ENCODE data around the gene MOV10L1.
A peak's percentile ranks its signal among the peaks of the same experiment; 100 is the strongest.
"Not testable (repeated sequence)": the region's sequence is repeated elsewhere in the genome, so short reads cannot be mapped to it uniquely, and the experiment has no call there.

The MOV10L1 gene

DNA sequence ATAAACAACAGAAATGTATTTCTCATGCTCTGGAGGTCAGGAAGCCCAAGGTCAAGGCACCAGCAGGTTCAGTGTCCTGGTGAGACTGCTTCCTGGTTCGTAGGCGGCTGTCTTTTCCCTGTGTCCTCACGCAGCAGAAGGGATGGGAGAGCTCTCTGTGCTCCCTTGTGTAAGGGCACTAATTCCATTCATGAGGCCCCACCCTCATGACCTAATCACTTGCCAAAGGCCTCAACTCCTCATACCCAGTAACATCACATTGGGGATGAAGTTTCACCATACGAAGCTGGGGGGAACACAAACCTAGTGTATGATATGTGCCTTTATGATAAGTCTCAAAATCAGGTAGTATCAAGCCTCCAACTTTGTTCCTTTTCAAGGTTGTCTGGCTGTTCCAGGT lies 42.1 kb downstream of the MOV10L1 start:
- DNase-seq (ENCODE audit: low read depth in 2 of 3, low spot score in 2 of 3) = no peak

DNA sequence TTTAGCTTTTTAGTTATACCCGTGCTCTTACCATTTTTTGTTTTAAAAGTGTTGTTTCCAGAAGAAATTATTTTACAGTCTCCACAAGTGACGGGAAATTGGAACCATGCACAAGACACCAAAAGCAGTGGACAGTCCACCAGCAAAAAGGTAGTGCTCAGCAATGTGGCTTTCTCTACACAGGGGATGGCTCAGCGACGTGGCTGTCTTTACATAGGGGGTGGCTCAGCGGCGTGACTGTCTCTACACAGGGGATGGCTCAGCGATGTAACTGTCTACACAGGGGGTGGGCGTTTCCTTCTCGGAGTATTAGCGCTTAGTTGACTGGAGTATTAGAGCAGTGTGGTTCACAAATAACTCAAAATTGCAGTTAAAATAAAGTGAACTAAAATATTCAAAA lies 44.7 kb downstream of the MOV10L1 start:
- DNase-seq (ENCODE audit: low read depth in 2 of 3, low spot score in 2 of 3) = no peak

DNA sequence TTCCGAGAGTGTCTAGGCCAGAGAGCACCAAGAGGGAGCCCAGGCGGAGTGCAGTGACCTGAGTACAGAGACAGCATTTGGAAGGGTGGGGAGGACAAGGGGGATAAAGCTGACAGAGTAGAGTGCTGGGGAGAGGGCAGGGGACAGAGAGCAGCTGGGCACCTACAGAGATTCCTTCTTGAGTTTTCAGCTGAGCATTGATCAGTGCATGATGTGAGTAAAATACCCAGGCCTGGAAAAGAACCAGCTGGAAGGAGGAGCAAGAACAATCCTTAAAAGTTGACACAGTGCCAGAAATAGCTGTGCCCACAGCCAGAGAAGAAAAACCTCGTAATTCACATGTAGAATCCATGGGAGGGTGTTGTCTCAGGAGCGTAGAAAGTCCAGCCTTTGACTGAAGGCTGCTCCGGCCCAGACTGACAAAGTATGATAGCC lies 46.8 kb downstream of the MOV10L1 start:
- no peak for DNase-seq (ENCODE audit: low read depth in 2 of 3, low spot score in 2 of 3)

DNA sequence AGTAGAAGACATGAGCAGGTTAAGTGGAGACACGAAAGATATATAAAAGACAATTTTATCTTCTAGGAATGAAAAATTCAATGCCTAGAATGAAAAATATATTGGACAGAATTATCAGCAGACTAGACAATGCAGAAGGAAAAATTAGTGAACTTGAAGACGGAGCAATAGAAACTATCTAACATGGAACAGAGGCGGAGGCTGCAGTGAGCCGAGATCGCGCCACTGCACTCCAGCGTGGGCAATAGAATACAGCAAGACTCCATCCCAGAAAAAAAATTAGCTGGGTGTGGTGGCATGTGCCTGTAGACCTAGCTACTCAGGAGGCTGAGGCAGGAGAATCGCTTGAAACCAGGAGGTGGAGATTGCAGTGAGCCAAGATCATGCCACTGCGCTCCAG lies 47.5 kb downstream of the MOV10L1 start:
- DNase-seq (ENCODE audit: low read depth in 2 of 3, low spot score in 2 of 3) = not testable (repeated sequence)

DNA sequence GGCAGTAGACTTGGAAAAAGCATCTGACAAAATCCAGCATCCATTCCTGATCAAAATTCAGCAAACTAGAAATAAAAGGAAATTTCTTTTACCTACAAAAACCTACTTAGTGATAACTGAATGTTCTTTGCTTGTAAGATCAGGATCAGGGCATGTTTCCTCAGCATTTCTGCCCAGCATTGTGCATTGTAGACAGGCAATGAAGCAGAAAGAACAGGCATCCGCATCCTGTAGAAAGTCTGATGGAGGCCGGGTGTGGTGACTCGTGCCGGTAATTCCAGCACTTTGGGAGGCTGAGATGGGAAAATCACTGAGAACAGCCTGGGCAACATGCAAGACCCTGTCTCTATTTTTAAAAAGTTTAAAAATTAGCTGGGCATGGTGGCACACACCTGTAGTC lies 48.2 kb downstream of the MOV10L1 start:
- DNase-seq (ENCODE audit: low read depth in 2 of 3, low spot score in 2 of 3) = no peak

DNA sequence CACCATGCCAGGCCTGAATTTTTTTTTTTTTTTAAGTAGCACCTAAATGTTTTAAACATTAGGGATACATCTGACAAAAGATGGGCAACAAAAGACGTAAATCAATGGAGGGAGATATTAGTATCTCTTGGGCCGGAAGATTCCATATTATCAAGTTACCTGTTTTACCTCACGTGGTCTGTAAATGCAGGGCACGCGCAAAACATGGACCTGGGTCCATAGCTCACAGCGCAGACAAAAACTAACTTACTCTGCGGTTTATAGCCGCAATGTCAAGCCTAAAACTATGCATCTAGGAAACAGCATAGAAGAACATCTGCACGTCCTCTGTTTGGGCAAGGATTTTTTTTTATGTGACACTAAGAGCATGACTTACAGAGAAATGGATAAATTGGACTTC lies 49.2 kb downstream of the MOV10L1 start:
- no peak for DNase-seq (ENCODE audit: low read depth in 2 of 3, low spot score in 2 of 3)

DNA sequence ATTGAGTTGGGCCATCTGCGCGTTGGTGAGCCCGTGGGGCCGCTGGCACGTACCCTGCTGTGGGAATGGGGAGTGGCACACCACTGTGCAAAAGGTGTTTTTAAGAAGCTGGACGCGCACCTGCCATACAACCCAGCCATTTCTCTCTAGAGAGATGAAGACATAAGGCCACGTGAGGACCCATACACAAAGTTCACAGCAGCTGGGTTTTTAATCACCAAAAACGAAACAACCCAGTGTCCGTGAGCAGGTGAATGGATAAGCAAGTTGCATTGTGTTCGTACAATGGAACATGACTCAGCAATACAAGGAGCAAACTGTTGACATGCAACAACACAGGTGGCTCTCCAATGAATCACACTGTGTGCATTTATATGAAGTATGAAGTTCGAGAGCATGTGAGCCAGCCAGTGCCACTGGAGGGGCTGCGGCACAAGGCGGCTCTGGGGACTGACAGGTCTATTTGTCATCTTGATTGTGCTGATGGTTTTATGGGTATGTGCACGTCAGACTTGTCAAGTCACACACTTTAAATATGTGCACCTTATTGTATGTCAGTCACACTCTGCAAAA lies 50.1 kb downstream of the MOV10L1 start:
- DNase-seq (ENCODE audit: low read depth in 2 of 3, low spot score in 2 of 3) = no peak

DNA sequence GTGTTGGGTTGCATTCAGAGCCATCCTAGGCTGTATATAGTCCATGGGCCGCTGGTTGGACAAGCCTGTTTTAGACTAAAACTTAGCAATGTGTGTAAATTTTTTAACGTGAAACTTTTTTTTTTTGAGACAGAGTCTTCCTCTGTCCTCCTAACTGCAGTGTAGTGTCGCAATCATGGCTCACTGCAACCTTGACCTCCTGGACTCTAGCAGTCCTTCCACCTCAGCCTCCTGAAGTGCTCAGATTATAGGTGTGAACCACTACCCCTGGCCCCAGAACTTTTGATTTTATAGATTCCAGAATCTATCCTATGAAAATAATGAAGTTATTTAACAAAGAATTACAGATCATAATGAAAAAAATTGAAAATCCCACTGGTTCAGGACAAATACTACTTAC lies 50.8 kb downstream of the MOV10L1 start:
- no peak for DNase-seq (ENCODE audit: low read depth in 2 of 3, low spot score in 2 of 3)

DNA sequence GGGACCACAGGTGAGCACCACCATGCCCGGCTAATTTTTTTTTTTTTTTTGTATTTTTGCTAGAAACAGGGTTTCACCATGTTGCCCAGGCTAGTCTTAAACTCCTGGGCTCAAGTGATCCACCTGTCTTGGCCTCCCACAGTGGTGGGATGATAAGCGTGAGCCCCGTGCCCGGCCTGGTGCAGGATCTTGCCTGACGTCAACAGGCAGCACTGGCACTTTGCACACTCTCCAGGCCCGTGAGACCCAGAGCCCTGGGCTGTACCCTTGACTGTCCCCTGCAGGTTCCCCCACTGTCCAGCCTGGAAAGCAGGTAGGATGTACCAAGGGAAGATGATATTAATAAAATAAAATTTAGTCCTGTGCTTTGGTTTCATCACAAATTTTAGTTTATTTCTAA lies 51.7 kb downstream of the MOV10L1 start:
- no peak for DNase-seq (ENCODE audit: low read depth in 2 of 3, low spot score in 2 of 3)

DNA sequence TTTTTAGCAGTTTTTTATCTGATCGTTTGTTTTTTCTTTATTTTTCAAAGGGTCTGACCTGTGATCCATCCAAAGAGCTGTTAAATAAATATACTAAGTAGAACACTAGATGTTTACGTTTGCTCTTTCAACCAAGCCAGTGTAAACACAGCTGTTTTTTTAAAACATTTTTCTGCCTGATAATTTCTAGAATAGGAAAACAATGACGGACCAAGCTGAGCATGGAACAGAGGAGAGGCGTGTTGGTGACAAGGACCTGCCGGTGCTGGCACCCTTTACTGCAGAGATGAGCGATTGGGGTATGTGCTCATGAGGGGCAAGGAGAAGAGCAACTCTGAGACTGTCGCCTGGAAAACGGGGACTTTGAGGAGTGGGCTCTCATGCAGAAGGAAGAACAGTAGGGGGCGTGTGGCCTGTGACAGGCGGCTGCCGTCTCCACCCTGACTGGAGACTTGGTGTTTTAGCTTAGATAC lies 52.1 kb downstream of the MOV10L1 start:
- no peak for DNase-seq (ENCODE audit: low read depth in 2 of 3, low spot score in 2 of 3)

DNA sequence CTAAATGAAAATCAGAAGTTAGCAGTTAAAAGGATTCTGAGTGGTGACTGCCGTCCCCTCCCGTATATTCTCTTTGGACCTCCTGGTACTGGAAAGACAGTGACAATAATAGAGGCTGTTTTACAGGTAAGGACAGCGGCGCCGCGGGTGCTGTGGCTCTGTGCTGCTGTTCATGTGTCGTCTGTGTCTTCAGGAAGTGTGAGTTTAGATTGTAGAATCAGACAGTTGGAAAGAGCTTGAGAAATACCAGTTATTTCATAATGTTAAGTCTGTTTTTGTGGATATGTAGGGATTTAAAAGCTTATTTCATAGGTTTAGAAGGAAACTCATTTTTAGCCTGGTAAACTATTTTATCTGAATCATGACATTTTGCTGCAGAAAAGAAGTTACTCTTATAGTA lies 53.3 kb downstream of the MOV10L1 start:
- no peak for DNase-seq (ENCODE audit: low read depth in 2 of 3, low spot score in 2 of 3)

DNA sequence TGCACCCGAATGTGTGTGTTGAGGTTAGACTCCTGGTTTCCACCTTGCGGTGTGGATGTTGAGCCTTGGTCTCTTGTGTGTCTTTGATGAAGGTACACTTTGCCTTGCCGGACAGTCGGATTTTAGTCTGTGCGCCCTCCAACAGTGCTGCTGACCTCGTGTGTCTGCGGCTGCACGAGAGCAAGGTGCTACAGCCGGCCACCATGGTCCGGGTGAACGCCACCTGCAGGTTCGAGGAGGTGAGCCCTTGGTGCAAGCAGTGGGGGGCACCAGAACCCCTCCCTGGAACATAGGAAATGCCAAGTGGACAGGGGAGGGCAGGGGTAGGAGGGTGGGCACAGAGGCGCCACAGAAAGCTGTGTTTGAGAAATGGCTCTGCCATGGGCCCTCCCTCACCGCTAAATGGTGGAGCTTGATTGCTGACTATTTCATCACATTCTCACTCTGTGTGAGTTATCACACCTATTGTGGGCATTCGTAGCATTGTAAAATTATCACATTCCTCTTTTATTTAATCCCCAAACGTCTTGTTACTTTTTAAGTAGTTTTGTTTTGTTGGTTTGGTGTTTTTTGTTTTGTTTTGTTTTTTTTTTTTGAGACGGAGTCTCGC lies 54.3 kb downstream of the MOV10L1 start:
- DNase-seq (ENCODE audit: low read depth in 2 of 3, low spot score in 2 of 3) = no peak

DNA sequence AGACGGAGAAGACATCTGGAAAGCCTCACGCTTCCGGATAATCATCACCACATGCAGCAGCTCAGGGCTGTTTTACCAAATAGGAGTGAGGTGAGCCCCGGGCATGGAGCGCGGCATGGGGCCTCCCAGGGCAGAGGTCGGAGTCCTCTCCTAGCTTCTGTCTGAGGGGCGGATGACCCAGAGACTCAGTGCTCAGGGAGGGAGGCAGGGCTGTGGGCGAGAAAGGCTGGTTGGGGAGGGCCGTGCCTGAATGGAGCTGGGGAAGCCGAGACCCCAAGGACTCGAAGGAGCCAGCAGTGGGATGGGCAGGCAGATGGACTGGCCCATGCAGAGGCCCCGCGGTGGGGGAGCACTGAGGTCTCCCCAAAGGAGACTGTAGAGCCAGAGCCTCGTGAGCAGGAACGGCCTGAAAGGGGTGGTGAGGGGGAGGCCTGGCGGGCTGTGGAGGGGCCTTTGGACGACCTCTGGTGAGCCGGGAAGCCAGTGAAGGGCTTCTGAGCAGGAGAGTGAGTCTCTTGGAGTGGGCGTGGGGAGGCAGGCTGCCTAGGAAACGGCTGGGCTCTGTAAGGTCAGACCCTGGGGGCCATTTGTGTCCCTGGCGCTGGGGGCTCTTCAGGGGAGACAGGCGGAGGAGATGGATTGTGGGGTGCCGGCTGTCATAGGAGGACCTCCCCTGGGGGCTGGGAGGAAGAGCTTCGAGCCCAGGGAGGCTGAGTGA lies 56.1 kb downstream of the MOV10L1 start:
- no peak for DNase-seq (ENCODE audit: low read depth in 2 of 3, low spot score in 2 of 3)

DNA sequence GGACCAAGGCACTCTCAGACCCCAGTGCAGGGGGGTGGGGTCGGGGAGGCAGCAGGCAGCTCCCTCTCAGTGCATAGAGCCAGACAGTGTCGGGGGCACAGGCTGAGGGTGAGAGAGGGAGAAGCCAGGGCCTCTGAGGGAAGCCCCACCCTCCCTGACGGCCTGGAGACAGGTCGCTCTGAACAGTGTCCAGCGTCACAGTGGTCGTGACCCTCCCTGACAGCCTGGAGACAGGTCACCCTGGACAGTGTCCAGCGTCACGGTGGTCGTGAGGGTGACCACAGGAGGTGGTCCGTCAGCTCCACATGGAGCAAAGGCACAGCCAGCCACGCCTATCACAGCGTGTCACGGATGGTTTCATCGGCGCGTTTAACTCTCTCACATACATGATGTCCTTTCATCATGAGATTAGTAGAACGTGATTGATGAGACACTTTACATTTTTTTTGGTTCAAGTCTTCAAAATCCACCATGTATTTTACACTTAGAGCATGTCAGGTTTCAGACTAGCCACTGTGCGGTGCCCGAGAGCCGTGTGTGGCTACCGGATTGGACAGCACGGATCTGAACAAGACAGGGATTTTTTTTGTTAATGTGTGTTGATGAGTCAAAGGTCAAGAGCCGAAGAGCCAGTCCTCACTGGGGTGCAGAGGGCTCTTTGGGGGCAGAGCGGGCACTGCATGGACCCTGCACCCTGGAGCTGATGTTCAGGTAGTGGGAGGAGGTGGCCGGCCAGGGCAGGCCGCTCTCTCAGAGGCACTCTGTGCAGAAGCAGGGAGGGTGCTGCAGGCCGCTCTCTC lies 56.8 kb downstream of the MOV10L1 start:
- DNase-seq (ENCODE audit: low read depth in 2 of 3, low spot score in 2 of 3) = no peak

DNA sequence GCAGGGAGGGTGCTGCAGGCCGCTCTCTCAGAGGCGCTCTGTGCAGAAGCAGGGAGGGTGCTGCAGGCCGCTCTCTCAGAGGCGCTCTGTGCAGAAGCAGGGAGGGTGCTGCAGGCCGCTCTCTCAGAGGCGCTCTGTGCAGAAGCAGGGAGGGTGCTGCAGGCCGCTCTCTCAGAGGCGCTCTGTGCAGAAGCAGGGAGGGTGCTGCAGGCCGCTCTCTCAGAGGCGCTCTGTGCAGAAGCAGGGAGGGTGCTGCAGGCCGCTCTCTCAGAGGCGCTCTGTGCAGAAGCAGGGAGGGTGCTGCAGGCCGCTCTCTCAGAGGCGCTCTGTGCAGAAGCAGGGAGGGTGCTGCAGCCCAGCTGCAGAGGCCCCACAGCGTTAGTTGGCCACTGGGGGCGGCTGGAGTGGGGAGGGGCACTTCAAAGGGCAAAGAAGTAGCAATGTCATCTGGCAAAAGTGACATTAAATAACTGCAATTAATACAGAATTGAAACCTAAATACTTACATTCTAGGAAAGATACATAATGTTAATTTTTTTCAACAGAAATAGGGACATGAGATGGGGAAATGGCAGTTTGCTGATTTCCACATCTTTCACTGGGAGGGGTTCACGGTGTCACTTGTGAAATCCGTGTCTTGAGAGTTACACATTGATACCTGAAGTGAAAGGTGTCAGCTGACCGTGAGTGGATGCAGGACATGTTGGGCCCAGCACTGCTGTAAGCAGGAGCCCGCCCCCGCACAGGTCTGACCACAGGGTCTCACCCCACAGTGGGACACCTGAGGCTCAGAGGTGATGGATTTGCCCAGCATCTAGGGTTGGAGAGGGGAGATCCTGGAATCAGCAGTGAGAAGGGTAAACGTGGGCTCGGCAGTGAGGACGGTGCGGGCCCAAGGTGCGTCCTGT lies 57.7 kb downstream of the MOV10L1 start:
- not testable (repeated sequence) for DNase-seq (ENCODE audit: low read depth in 2 of 3, low spot score in 2 of 3)

DNA sequence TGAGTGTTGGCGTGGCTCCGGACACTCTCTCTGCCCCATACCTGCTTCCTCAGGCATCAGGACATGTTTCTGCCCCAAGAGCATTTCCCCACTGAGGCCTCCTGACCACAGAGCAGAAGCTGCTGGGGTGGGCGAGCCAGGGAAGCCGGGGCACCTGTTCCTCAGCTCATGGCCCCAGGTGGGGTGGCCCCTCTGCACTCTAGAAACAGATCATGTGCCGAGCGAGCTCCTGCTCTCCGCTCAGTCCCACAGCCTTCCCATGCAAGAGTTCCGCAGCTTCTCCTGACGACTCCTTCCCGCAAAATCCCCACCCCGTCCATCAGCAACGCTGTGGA lies 58.3 kb downstream of the MOV10L1 start:
- DNase-seq (ENCODE audit: low read depth in 2 of 3, low spot score in 2 of 3) = no peak

DNA sequence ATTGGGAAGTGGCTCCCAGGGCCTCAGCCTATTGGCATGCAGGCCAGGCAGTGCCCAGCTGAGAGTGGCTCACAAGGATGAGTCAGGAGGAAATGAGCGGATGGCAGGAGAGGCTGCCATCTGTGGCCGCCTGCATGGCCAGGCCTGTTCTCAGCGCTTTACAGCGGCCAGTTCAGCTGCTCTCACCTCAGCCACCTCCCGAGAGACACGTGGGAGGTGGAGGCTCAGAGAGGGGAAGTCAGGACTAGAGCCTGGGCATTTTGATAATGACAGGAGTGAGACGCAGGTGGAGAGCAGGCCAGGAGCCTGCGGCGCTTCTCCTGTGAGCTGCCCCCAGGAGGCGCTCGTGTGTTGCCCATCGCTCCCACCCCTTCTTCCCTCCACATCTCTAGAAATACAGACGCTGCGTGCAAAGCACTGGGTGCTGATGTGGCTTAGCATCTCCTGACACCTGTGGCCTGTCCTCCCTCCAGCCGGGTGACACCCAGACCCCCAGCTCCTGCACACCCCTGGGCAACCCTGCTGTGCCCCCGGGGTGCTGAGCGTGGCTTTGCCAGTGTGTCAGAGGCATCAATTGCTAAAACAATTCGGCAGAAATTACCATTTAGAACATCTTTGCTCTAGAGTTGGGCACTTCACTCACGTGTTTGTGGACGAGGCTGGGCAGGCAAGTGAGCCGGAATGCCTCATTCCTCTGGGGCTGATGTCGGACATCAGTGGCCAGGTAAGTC lies 59.4 kb downstream of the MOV10L1 start:
- DNase-seq (ENCODE audit: low read depth in 2 of 3, low spot score in 2 of 3) = peak; percentile 39 to 55 (median 44)

DNA sequence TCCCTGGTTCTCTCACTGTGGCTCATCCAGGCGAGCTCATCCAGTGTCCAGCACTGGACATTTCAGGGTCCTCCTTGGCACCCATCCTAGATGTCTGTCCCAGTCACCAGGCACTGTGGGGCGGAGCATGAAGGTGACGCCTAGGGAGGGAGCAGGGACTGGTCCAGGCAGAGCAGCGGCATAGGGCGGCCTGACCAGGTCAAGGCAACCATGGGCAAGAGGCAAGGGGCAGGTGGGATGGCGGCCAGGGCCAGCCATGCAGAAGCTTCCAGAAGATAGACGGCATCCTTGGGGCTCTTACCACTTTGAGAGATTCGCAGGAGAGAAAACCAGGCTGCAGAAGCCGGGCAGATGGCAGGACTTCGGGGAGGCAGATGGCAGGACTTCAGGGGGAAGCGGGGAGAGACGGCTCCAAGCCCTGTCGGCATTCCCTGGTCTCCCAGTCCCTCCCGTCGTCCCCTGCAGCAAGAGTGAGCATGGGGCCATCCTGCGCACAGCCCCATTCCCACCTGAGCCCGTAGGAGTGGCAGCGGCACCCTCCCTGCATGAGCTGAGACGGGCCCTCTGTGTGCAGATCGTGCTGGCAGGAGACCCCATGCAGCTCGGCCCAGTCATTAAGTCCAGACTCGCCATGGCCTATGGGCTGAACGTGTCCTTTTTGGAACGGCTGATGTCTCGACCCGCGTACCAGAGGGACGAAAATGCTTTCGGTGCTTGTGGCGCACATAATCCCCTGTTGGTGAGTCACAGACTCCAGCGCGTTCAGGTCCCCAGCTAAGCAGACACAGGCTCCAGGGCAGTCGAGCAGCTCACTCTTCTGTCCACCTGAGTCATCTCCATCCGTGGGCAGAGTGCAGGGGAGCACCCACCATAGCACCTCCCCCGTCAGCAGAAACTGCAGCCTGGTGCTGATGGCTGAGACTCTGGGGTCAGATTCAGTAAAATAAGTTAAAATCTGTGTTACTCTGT lies 60.6 kb downstream of the MOV10L1 start:
- no peak for DNase-seq (ENCODE audit: low read depth in 2 of 3, low spot score in 2 of 3)
